Mucosa of stomach (tissue), 1 donor: ENCODE data around the gene LRRC42.
"Not testable (repeated sequence)": the region's sequence is repeated elsewhere in the genome, so short reads cannot be mapped to it uniquely, and the experiment has no call there.

Experiments
- H3K27me3 ChIP-seq: one replicate; pipeline ENCODE4 v1.7.0; 2013; ENCODE audit warnings: mild to moderate bottlenecking, low read length; ENCODE audit not compliant: control insufficient read depth, insufficient read depth
- H3K36me3 ChIP-seq: one replicate; pipeline ENCODE4 v1.7.0; 2013; ENCODE audit warnings: low read length; ENCODE audit not compliant: control insufficient read depth, insufficient read depth
- H3K4me1 ChIP-seq: one replicate; pipeline ENCODE4 v1.7.0; 2013; ENCODE audit warnings: mild to moderate bottlenecking, low read length; ENCODE audit not compliant: control insufficient read depth, insufficient read depth
- H3K4me3 ChIP-seq: one replicate; pipeline ENCODE4 v1.7.0; 2013; ENCODE audit warnings: low read length
- H3K9ac ChIP-seq: one replicate; pipeline ENCODE4 v1.7.0; 2013; ENCODE audit warnings: mild to moderate bottlenecking, low read length, moderate library complexity
- H3K9me3 ChIP-seq: one replicate; pipeline ENCODE4 v1.7.0; 2013; ENCODE audit warnings: mild to moderate bottlenecking, low read length, moderate library complexity; ENCODE audit not compliant: control insufficient read depth
- donor health status: Pancreatic carcinoma.

The LRRC42 gene

GRCh38 chr1:54003249-54003646 lies 57.1 kb downstream of the LRRC42 start:
- peaks cover 10% of the 10 kb centered on the region for H3K4me1 ChIP-seq
- H3K27me3 ChIP-seq = no peaks in the 10 kb centered on the region
- H3K9me3 ChIP-seq = no peaks in the 10 kb centered on the region
- no peaks in the 10 kb centered on the region for H3K36me3 ChIP-seq
- no peak overlapping the region for H3K4me3 ChIP-seq
- H3K9ac ChIP-seq = no peak overlapping the region

- H3K9ac ChIP-seq, H3K9me3 ChIP-seq, H3K4me3 ChIP-seq, H3K27me3 ChIP-seq, H3K36me3 ChIP-seq: not testable (repeated sequence)
- peaks cover 10% of the 10 kb centered on the region for H3K4me1 ChIP-seq
Observed at GRCh38 chr1:54003750-54004480, 57.8 kb downstream of the LRRC42 start.

GRCh38 chr1:54004481-54005049 lies 58.4 kb downstream of the LRRC42 start:
- Histone ChIP-seq H3K4me3 (no peak overlapping the region), H3K9ac (no peak overlapping the region), H3K36me3 (no peaks in the 10 kb centered on the region), H3K27me3 (no peaks in the 10 kb centered on the region), H3K4me1 (peaks cover 10% of the 10 kb centered on the region), H3K9me3 (no peaks in the 10 kb centered on the region)

- no peak overlapping the region for H3K9ac ChIP-seq
- no peak overlapping the region for H3K4me3 ChIP-seq
- H3K4me1 ChIP-seq = peaks cover 9% of the 10 kb centered on the region
- H3K9me3 ChIP-seq = no peaks in the 10 kb centered on the region
- no peaks in the 10 kb centered on the region for H3K36me3 ChIP-seq
- no peaks in the 10 kb centered on the region for H3K27me3 ChIP-seq
Observed at GRCh38 chr1:54006508-54006907, 60.4 kb downstream of the LRRC42 start.

- Histone ChIP-seq H3K27me3 (no peaks in the 10 kb centered on the region), H3K9ac (no peak overlapping the region), H3K36me3 (no peaks in the 10 kb centered on the region), H3K4me3 (no peak overlapping the region), H3K9me3 (no peaks in the 10 kb centered on the region), H3K4me1 (no peaks in the 10 kb centered on the region)
Observed at GRCh38 chr1:54007613-54008012, 61.5 kb downstream of the LRRC42 start.

- no peaks in the 10 kb centered on the region for H3K9me3 ChIP-seq
- no peaks in the 10 kb centered on the region for H3K36me3 ChIP-seq
- H3K4me1 ChIP-seq = no peaks in the 10 kb centered on the region
- H3K9ac ChIP-seq = no peak overlapping the region
- H3K27me3 ChIP-seq = no peaks in the 10 kb centered on the region
- H3K4me3 ChIP-seq = no peak overlapping the region
Observed at GRCh38 chr1:54008876-54009275, 62.7 kb downstream of the LRRC42 start.

GRCh38 chr1:54009406-54009805 lies 63.3 kb downstream of the LRRC42 start:
- Histone ChIP-seq H3K9ac (no peak overlapping the region), H3K9me3 (no peaks in the 10 kb centered on the region), H3K36me3 (no peaks in the 10 kb centered on the region), H3K4me1 (no peaks in the 10 kb centered on the region), H3K27me3 (no peaks in the 10 kb centered on the region), H3K4me3 (no peak overlapping the region)

GRCh38 chr1:54010415-54011117 lies 64.4 kb downstream of the LRRC42 start:
- Histone ChIP-seq H3K9ac (no peak overlapping the region), H3K4me3 (no peak overlapping the region), H3K9me3 (no peaks in the 10 kb centered on the region), H3K36me3 (no peaks in the 10 kb centered on the region), H3K27me3 (no peaks in the 10 kb centered on the region), H3K4me1 (peaks cover 5% of the 10 kb centered on the region)

GRCh38 chr1:54011316-54012007 lies 65.3 kb downstream of the LRRC42 start:
- H3K4me1 ChIP-seq = peaks cover 14% of the 10 kb centered on the region
- no peaks in the 10 kb centered on the region for H3K27me3 ChIP-seq
- no peaks in the 10 kb centered on the region for H3K9me3 ChIP-seq
- H3K4me3 ChIP-seq = no peak overlapping the region
- H3K36me3 ChIP-seq = no peaks in the 10 kb centered on the region
- no peak overlapping the region for H3K9ac ChIP-seq

GRCh38 chr1:54012008-54012325 lies 65.8 kb downstream of the LRRC42 start:
- Histone ChIP-seq H3K27me3 (no peaks in the 10 kb centered on the region), H3K4me3 (no peak overlapping the region), H3K36me3 (no peaks in the 10 kb centered on the region), H3K4me1 (peaks cover 19% of the 10 kb centered on the region), H3K9me3 (no peaks in the 10 kb centered on the region), H3K9ac (no peak overlapping the region)

GRCh38 chr1:54012863-54013262 lies 66.7 kb downstream of the LRRC42 start:
- no peak overlapping the region for H3K9ac ChIP-seq
- H3K4me1 ChIP-seq = peaks cover 28% of the 10 kb centered on the region
- no peak overlapping the region for H3K4me3 ChIP-seq
- no peaks in the 10 kb centered on the region for H3K27me3 ChIP-seq
- H3K9me3 ChIP-seq = no peaks in the 10 kb centered on the region
- no peaks in the 10 kb centered on the region for H3K36me3 ChIP-seq

GRCh38 chr1:54013393-54014008 lies 67.4 kb downstream of the LRRC42 start:
- peaks cover 34% of the 10 kb centered on the region for H3K4me1 ChIP-seq
- no peaks in the 10 kb centered on the region for H3K9me3 ChIP-seq
- H3K36me3 ChIP-seq = no peaks in the 10 kb centered on the region
- no peaks in the 10 kb centered on the region for H3K27me3 ChIP-seq
- H3K9ac ChIP-seq = no peak overlapping the region
- H3K4me3 ChIP-seq = no peak overlapping the region
